Gastroesophageal sphincter (tissue), 3 donors: ENCODE results near the gene ARID5B.

ENCODE experiments used
- CTCF ChIP-seq, 4 experiments: fragments of 200-600 bp in 2 of 4; fragments of 450-650 bp in 2 of 4; sonication (generic) in 1 of 4; IDR thresholded peaks; one replicate each; pipeline ENCODE4 v1.5.1; 2017 to 2019; ENCODE audit warnings: antibody characterized with exemption in 4 of 4, mild to moderate bottlenecking in 2 of 4, moderate library complexity in 2 of 4
- EP300 ChIP-seq: sonication (generic); formaldehyde crosslinking; IDR thresholded peaks from one replicate; pipeline ENCODE4 v1.6.1; 2017; ENCODE audit warnings: antibody characterized with exemption, mild to moderate bottlenecking
- POLR2AphosphoS5 ChIP-seq: sonication (generic); formaldehyde crosslinking; IDR thresholded peaks from one replicate; pipeline ENCODE4 v1.6.1; 2017; ENCODE audit warnings: antibody characterized with exemption

GRCh38 chr10:61981460-61981859 is 80.0 kb downstream of the ARID5B start:
- TF ChIP-seq CTCF (IDR thresholded peaks at IDR 0.05) (no peak), EP300 (no peak), POLR2AphosphoS5 (no peak)
